ENCODE results near the gene PSTPIP1.

DNA sequence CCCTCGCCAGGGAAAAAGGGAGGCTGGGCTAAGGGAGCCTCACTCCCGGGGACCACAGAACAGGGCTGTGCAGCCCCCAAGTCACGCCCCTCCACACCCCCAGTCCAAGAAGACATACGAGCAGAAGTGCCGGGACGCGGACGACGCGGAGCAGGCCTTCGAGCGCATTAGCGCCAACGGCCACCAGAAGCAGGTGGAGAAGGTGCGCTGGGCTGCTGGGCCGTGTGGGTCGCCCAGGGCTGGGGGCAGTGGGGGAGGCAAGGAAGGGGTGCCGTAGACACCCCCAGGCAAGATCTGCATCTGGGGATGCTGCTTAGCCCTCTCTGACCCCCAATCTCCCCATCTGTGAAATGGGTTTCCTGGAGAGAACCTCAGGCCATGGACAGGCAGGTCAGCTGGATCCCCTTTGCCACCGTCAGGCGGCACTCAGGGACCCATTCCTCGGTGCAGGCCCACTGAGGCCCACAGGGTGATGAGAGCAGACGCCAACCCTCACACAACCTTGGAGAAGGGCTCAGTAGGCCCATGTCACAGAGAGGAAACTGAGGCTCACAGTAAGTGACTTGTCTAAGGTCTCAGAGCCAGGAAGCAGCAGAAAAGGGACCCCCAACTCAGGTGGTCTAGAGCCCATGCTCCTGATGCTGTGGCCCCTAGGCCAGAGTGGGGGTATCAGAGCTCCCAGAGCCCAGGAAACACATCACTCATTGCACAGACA, 33.7 kb downstream of the PSTPIP1 start:
- TF ChIP-seq POLR2A (IDR thresholded peaks at IDR 0.05; ENCODE audit: extremely low read depth, insufficient read length) (no peak), CTCF (IDR thresholded peaks at IDR 0.05; ENCODE audit: low read depth, low read length) (no peak), MYC (IDR thresholded peaks at IDR 0.05; ENCODE audit: low read depth, low read length) (no peak)

All from NB4 (cell line).